Suppressor macrophage treated with lipopolysaccharide for 1 hour (primary cell): Measurements from ENCODE around the gene TEDC2.
"Not testable (repeated sequence)": the region's sequence is repeated elsewhere in the genome, so short reads cannot be mapped to it uniquely, and the experiment has no call there.

ENCODE experiments used
- DNase-seq, 3 donors: peaks; one replicate each; pipeline ENCODE4 v3.0.0-alpha.2; 2020 to 2022

Gene TEDC2

GRCh38 chr16:2438121-2438520 lies 21.8 kb upstream of the TEDC2 start:
- no peak for DNase-seq

GRCh38 chr16:2439598-2439997 lies 20.3 kb upstream of the TEDC2 start:
- DNase-seq, result no peak

- DNase-seq, result not testable (repeated sequence)
Observed at GRCh38 chr16:2441143-2441804, 18.6 kb upstream of the TEDC2 start.

GRCh38 chr16:2443555-2443954 lies 16.4 kb upstream of the TEDC2 start:
- DNase-seq, result no peak

GRCh38 chr16:2447920-2448583 lies 11.9 kb upstream of the TEDC2 start:
- no peak for DNase-seq

GRCh38 chr16:2449118-2449517 lies 10.8 kb upstream of the TEDC2 start:
- no peak for DNase-seq

- DNase-seq, result no peak
Observed at GRCh38 chr16:2450535-2450934, 9.4 kb upstream of the TEDC2 start.

- no peak for DNase-seq
Observed at GRCh38 chr16:2450975-2451381, 8.9 kb upstream of the TEDC2 start.

GRCh38 chr16:2451851-2452320 lies 8.0 kb upstream of the TEDC2 start:
- DNase-seq, result no peak

GRCh38 chr16:2452650-2453049 lies 7.3 kb upstream of the TEDC2 start:
- DNase-seq, result no peak

GRCh38 chr16:2455081-2455845 lies 4.6 kb upstream of the TEDC2 start:
- DNase-seq, result no peak

GRCh38 chr16:2456551-2457153 lies 3.3 kb upstream of the TEDC2 start:
- DNase-seq, result no peak

GRCh38 chr16:2457267-2457666 lies 2.6 kb upstream of the TEDC2 start:
- DNase-seq, result no peak

GRCh38 chr16:2457946-2458345 lies 2.0 kb upstream of the TEDC2 start:
- no peak for DNase-seq

- no peak for DNase-seq
Observed at GRCh38 chr16:2458887-2459646, 842 bp upstream of the TEDC2 start.

GRCh38 chr16:2460391-2460713 lies 443 bp downstream of the TEDC2 start:
- no peak for DNase-seq

GRCh38 chr16:2460916-2461315 lies 1.0 kb downstream of the TEDC2 start:
- DNase-seq, result no peak

- DNase-seq, result no peak
Observed at GRCh38 chr16:2462031-2462866, 2.3 kb downstream of the TEDC2 start.

GRCh38 chr16:2464333-2464732 lies 4.4 kb downstream of the TEDC2 start:
- DNase-seq, result no peak

- no peak for DNase-seq
Observed at GRCh38 chr16:2465653-2466415, 5.9 kb downstream of the TEDC2 start.
